Keratinocyte (primary cell): ENCODE results near the gene ATP5F1D. TPM values are rescaled to one million over a fixed set of nuclear protein-coding genes. Genes with fewer than 3 reads are reported as not detected.

Source experiments
- DNase-seq: peaks from one replicate; pipeline ENCODE4 v3.0.0-alpha.2; 2011; ENCODE audit warnings: low read depth, missing footprints, low spot score
- FAIRE-seq: peaks from 2 replicates; lab custom pipeline; 2011; peaks lifted over from hg19 to GRCh38; lab: Jason Lieb, UNC
- H2AFZ ChIP-seq: 2 replicates; pipeline ENCODE4 v1.6.0; 2012; ENCODE audit warnings: low read length, control low read depth, inconsistent platforms; ENCODE audit not compliant: control insufficient read depth
- H3K27ac ChIP-seq: 2 replicates; pipeline ENCODE4 v1.5.1; 2011; ENCODE audit warnings: low read length; ENCODE audit not compliant: control insufficient read depth, insufficient read depth
- H3K27me3 ChIP-seq: 3 replicates; pipeline ENCODE4 v1.6.0; 2011; ENCODE audit warnings: low read length; ENCODE audit not compliant: control insufficient read depth, insufficient read depth; ENCODE audit errors: extremely low read depth
- H3K36me3 ChIP-seq, 2 experiments: 2 replicates in 1 of 2; 3 replicates in 1 of 2; pipeline ENCODE4 v1.5.1; 2011; ENCODE audit warnings: low read length in 2 of 2, mild to moderate bottlenecking in 1 of 2; ENCODE audit not compliant: control insufficient read depth in 2 of 2, insufficient read depth in 2 of 2; ENCODE audit errors: extremely low read depth in 1 of 2
- H3K4me1 ChIP-seq: 3 replicates; pipeline ENCODE4 v1.5.1; 2011; ENCODE audit warnings: low read length; ENCODE audit not compliant: control insufficient read depth, insufficient read depth; ENCODE audit errors: extremely low read depth
- H3K4me2 ChIP-seq: 3 replicates; pipeline ENCODE4 v1.6.0; 2011; ENCODE audit warnings: low read depth, low read length; ENCODE audit not compliant: control insufficient read depth, insufficient read depth; ENCODE audit errors: extremely low read depth
- H3K4me3 ChIP-seq, 3 experiments: fragments of 200-600 bp in 1 of 3; sonication (generic) in 1 of 3; 2 replicates in 2 of 3; 3 replicates in 1 of 3; pipeline ENCODE4 v1.5.1; 2011 to 2016; ENCODE audit warnings: low read length in 3 of 3, mild to moderate bottlenecking in 3 of 3, control low read depth in 2 of 3, inconsistent platforms in 1 of 3, low read depth in 1 of 3, mixed read lengths in 1 of 3, mixed run types in 1 of 3, moderate library complexity in 1 of 3; ENCODE audit not compliant: control insufficient read depth in 2 of 3, insufficient read depth in 2 of 3; ENCODE audit errors: extremely low read depth in 1 of 3
- H3K79me2 ChIP-seq: 2 replicates; pipeline ENCODE4 v1.6.0; 2012; ENCODE audit warnings: low read length; ENCODE audit not compliant: control insufficient read depth, insufficient read depth
- H3K9ac ChIP-seq: 3 replicates; pipeline ENCODE4 v1.6.0; 2011; ENCODE audit warnings: low read length; ENCODE audit not compliant: control insufficient read depth, insufficient read depth; ENCODE audit errors: extremely low read depth
- H3K9me1 ChIP-seq: 3 replicates; pipeline ENCODE4 v1.6.0; 2011; ENCODE audit warnings: low read length; ENCODE audit not compliant: control insufficient read depth, insufficient read depth; ENCODE audit errors: extremely low read depth
- H3K9me3 ChIP-seq: 2 replicates; pipeline ENCODE4 v1.5.1; 2012; ENCODE audit warnings: low read depth, low read length; ENCODE audit not compliant: control insufficient read depth
- H4K20me1 ChIP-seq: 3 replicates; pipeline ENCODE4 v1.6.0; 2011; ENCODE audit warnings: low read length; ENCODE audit not compliant: control insufficient read depth, insufficient read depth; ENCODE audit errors: extremely low read depth
- EZH2 ChIP-seq: IDR thresholded peaks from one replicate; pipeline ENCODE4 v1.6.1; 2012; ENCODE audit warnings: inconsistent platforms, mild to moderate bottlenecking, low read length, moderate library complexity
- dilution Hi-C: fragments of 300-500 bp; cut with MboI; formaldehyde crosslinking; loops from one replicate; pipeline ENCODE4 v1.7.0; 2020; ENCODE audit warnings: low sequenced_read_pairs; ENCODE audit not compliant: extremely low pct_ligation_motif_present
- polyA plus RNA-seq, 5 experiments: library from polyadenylated mRNA; depleted of rRNA in 3 of 5; stranded (reverse) in 3 of 5; stranded (forward) in 1 of 5; unstranded in 1 of 5; fragments of >200 nt; gene quantifications; 1 replicate in 1 of 5; 2 replicates in 3 of 5; 3 replicates in 1 of 5; pipeline versions ENCODE4 v1.2.1 to v1.2.3, GENCODE V29; 2011 to 2012; ENCODE audit warnings: missing spikeins in 2 of 5, low read depth in 1 of 5, low replicate concordance in 1 of 5
- TF ChIP-seq, protein P1 (sequence below), 3 experiments: IDR thresholded peaks in 1 of 3; conservative IDR thresholded peaks in 1 of 3; optimal IDR thresholded peaks in 1 of 3; 2 replicates in 2 of 3; 3 replicates in 1 of 3; pipeline versions ENCODE3 to v1.5.1; 2011; ENCODE audit warnings: low read length in 3 of 3, mild to moderate bottlenecking in 3 of 3, moderate library complexity in 2 of 3, control low read depth in 1 of 3, inconsistent platforms in 1 of 3; ENCODE audit not compliant: insufficient read depth in 2 of 3; ENCODE audit errors: extremely low read depth in 1 of 3

The ATP5F1D gene
- polyA plus RNA-seq, 1 donor (not counting 4 experiments of a cell fraction or from before 2014, with no cell fraction given), result 51.3 TPM

DNA sequence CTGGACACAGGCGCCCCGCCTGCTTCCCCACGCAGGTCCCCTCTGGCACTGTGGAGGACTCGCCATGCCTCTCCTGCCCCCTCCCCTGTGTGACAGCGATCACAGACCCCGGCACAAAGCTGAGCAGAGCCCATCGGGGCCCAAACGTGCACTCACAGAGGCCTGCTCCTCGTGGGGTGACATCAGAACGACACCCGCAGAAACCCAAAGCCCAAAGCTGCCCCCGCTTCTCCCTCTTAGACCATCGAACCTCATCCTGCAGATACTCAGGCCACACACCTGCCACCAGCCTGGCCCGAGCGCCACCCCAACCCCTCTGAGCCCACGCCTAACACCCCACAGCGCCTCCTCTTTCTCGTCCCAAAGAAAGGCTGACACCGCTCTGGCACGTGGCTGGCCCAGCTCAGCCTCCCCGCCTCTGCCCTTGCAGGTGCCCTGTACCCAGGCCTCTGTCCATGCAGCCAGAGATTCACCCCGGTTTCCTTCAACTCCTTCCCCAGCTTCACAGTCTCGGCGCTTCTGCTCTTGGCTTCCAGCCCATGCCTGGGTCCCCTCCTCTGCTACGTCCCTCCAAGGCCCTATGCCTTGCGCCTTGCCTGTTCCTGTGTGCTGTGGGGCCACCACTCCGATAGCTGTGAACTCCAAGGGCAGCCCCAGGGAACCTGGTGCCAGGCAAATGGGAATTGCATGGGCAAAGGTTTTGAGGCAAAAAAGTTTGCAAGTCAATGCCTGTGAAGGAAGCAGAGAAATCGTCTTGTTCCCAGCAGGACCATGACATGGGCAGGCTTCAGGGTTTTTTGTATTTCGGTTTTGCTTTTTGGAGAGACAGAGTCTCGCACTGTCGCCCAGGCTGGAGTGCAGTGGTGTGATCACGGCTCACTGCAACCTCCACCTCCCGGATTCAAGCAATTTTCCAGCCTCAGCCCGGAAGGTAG lies 2.9 kb upstream of the ATP5F1D start:
- dilution Hi-C loops, result no loop called here
- Histone ChIP-seq H3K9me3 (no peaks in the 10 kb centered on the region), H3K9ac (no peak overlapping the region), H2AFZ (no peak overlapping the region), H3K79me2 (peaks cover 16% of the 10 kb centered on the region), H3K4me2 (peak overlapping the region; percentile 3), H3K9me1 (no peaks in the 10 kb centered on the region), H3K27me3 (no peaks in the 10 kb centered on the region), H3K36me3 (peaks cover 3 to 8% of the 10 kb centered on the region in 2 experiments), H3K27ac (no peak overlapping the region), H4K20me1 (no peaks in the 10 kb centered on the region), H3K4me3 (peak overlapping the region in 1 of 3 experiments; percentile 24), H3K4me1 (peaks cover 24% of the 10 kb centered on the region)
- TF ChIP-seq EZH2, result no peak
- TF ChIP-seq, protein P1, sequence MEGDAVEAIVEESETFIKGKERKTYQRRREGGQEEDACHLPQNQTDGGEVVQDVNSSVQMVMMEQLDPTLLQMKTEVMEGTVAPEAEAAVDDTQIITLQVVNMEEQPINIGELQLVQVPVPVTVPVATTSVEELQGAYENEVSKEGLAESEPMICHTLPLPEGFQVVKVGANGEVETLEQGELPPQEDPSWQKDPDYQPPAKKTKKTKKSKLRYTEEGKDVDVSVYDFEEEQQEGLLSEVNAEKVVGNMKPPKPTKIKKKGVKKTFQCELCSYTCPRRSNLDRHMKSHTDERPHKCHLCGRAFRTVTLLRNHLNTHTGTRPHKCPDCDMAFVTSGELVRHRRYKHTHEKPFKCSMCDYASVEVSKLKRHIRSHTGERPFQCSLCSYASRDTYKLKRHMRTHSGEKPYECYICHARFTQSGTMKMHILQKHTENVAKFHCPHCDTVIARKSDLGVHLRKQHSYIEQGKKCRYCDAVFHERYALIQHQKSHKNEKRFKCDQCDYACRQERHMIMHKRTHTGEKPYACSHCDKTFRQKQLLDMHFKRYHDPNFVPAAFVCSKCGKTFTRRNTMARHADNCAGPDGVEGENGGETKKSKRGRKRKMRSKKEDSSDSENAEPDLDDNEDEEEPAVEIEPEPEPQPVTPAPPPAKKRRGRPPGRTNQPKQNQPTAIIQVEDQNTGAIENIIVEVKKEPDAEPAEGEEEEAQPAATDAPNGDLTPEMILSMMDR (optimal IDR thresholded peaks at IDR 0.05 in 1 of 3, IDR thresholded peaks at IDR 0.05 in 1 of 3, conservative IDR thresholded peaks at IDR 0.05 in 1 of 3; ENCODE audit: extremely low read depth in 1 of 3, insufficient read depth in 2 of 3, low read length in 3 of 3), result no peak
- no peak for DNase-seq
- FAIRE-seq, result no peak

DNA sequence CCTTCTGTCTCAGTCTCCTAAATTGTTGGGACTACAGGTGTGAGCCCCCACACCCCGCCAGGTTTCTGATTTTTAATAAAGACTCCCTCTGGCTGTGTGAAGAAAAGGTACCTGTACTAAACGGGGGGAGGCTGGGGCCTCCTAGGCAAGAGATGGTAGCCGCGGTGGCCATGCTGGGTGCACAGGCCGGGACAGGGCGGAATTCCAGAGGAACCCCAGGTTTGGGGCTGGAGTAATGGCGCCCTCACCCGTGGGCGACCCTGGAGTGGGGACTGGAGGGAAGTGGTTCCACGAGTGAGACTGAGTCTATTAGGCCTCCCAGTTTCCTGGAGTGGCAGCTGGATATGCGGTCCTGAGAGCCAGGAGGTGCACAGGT lies 2.1 kb upstream of the ATP5F1D start:
- FAIRE-seq (no peak), DNase-seq (no peak)
- Histone ChIP-seq H3K79me2 (peaks cover 23% of the 10 kb centered on the region), H4K20me1 (no peaks in the 10 kb centered on the region), H2AFZ (no peak overlapping the region), H3K4me3 (no peak overlapping the region), H3K9me1 (no peaks in the 10 kb centered on the region), H3K4me2 (no peak overlapping the region), H3K9ac (no peak overlapping the region), H3K4me1 (peaks cover 31% of the 10 kb centered on the region), H3K9me3 (no peaks in the 10 kb centered on the region), H3K36me3 (peaks cover 0 to 2% of the 10 kb centered on the region in 2 experiments), H3K27ac (no peak overlapping the region), H3K27me3 (no peaks in the 10 kb centered on the region)
- TF ChIP-seq, protein P1 (optimal IDR thresholded peaks at IDR 0.05 in 1 of 3, IDR thresholded peaks at IDR 0.05 in 1 of 3, conservative IDR thresholded peaks at IDR 0.05 in 1 of 3; ENCODE audit: extremely low read depth in 1 of 3, insufficient read depth in 2 of 3, low read length in 3 of 3), result no peak
- no peak for TF ChIP-seq EZH2
- dilution Hi-C loops, result no loop called here
